ENCODE data around the gene TMEM269.

TMEM269 gene

GRCh38 chr1:42746436-42747105, 38.2 kb upstream of the TMEM269 start:
- ATAC-seq (ENCODE audit: low read depth) = no peak
- no peak overlapping the region for H3K27ac ChIP-seq (ENCODE audit: poor library complexity, severe bottlenecking)
- H3K36me3 ChIP-seq (ENCODE audit: low read depth) = peaks cover 7% of the 10 kb centered on the region
- TF ChIP-seq CTCF (IDR thresholded peaks at IDR 0.05; ENCODE audit: poor library complexity, severe bottlenecking) = no peak
- H3K4me1 ChIP-seq (ENCODE audit: insufficient read depth, poor library complexity, severe bottlenecking) = peaks cover 12% of the 10 kb centered on the region
- H3K9me3 ChIP-seq (ENCODE audit: severe bottlenecking) = no peaks in the 10 kb centered on the region
- H3K4me3 ChIP-seq (ENCODE audit: severe bottlenecking) = no peak overlapping the region
- DNase-seq (ENCODE audit: low spot score) = no peak
- no peaks in the 10 kb centered on the region for H3K27me3 ChIP-seq (ENCODE audit: insufficient read depth, poor library complexity, severe bottlenecking)

GRCh38 chr1:42747125-42747524, 37.7 kb upstream of the TMEM269 start:
- DNase-seq (ENCODE audit: low spot score) (no peak), ATAC-seq (ENCODE audit: low read depth) (no peak)
- no peak overlapping the region for H3K4me3 ChIP-seq (ENCODE audit: severe bottlenecking)
- peak; percentile 48 for TF ChIP-seq CTCF (IDR thresholded peaks at IDR 0.05; ENCODE audit: poor library complexity, severe bottlenecking)
- H3K27ac ChIP-seq (ENCODE audit: poor library complexity, severe bottlenecking) = no peak overlapping the region
- no peaks in the 10 kb centered on the region for H3K27me3 ChIP-seq (ENCODE audit: insufficient read depth, poor library complexity, severe bottlenecking)
- H3K4me1 ChIP-seq (ENCODE audit: insufficient read depth, poor library complexity, severe bottlenecking) = peaks cover 12% of the 10 kb centered on the region
- H3K36me3 ChIP-seq (ENCODE audit: low read depth) = peaks cover 13% of the 10 kb centered on the region
- no peaks in the 10 kb centered on the region for H3K9me3 ChIP-seq (ENCODE audit: severe bottlenecking)

DNA sequence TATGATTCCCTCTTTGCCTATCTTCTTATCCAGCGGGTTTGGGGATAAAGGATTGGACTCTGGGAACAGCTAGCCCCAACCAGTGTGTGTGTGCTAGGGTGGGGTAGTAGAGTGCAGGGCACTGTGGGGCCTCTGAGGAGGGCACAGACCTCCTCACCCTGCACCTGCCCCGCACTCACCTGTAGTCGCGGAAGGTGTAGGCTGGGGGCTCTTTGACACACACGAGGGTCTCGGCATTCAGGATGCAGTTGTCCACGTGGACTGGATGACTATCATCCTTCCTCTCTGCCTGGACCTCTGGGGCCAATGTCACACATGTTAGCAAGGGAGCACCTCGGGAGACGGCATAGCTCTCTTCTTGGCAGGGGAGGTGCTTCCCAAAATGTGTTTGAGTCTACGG, 36.8 kb upstream of the TMEM269 start:
- Histone ChIP-seq H3K4me1 (ENCODE audit: insufficient read depth, poor library complexity, severe bottlenecking) (peaks cover 6% of the 10 kb centered on the region), H3K27ac (ENCODE audit: poor library complexity, severe bottlenecking) (no peak overlapping the region), H3K27me3 (ENCODE audit: insufficient read depth, poor library complexity, severe bottlenecking) (no peaks in the 10 kb centered on the region), H3K4me3 (ENCODE audit: severe bottlenecking) (no peak overlapping the region), H3K9me3 (ENCODE audit: severe bottlenecking) (no peaks in the 10 kb centered on the region), H3K36me3 (ENCODE audit: low read depth) (peaks cover 22% of the 10 kb centered on the region)
- DNase-seq (ENCODE audit: low spot score) = no peak
- TF ChIP-seq CTCF (IDR thresholded peaks at IDR 0.05; ENCODE audit: poor library complexity, severe bottlenecking) = no peak
- ATAC-seq (ENCODE audit: low read depth) = no peak

DNA sequence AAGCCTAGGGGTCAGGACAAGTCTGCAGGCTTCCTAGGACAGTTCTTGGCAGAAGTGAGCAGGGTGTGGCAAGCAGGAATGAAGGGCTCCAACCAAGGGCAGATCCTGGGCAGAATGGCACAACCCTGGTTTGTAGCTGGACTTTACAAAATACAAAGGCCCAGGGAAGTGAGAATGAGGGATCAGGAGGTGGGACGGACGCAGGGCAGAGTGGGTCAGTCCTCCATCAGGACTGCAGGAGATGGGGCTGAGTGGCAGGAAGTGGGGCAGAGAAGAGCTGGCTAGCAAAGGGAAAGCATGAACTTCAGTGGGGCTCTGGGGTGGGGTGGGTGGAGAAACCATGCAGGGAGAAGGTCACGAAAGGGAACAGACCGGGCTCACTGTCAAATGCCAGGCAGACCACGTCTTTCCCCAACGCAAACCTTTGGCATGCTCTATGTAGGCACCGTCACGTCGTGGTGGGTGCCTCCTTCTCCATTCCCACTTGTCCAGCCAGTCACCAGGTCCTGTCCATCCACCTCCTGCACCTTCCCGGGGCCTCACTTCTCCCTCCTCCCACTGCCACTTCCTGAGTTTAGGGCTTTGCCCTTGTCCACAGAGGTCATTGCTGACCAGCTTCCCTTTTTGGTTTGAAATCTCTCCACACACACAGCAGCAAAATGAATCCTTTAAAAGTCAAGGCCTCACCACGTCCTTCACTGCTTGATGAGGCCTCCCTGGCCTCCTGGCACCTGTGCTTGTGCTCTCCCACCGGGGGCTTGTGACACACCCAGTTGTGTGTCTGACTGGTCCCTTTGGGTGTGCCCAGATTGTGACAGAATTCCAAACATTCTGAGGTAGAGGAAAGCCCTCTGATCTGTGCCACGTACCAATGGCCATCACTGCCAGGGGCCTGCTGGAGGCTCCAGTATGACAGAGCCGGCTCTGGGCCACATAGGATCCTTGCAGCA, 36.1 kb upstream of the TMEM269 start:
- no peak for TF ChIP-seq CTCF (IDR thresholded peaks at IDR 0.05; ENCODE audit: poor library complexity, severe bottlenecking)
- Histone ChIP-seq H3K27ac (ENCODE audit: poor library complexity, severe bottlenecking) (no peak overlapping the region), H3K27me3 (ENCODE audit: insufficient read depth, poor library complexity, severe bottlenecking) (no peaks in the 10 kb centered on the region), H3K9me3 (ENCODE audit: severe bottlenecking) (no peaks in the 10 kb centered on the region), H3K4me3 (ENCODE audit: severe bottlenecking) (no peak overlapping the region), H3K4me1 (ENCODE audit: insufficient read depth, poor library complexity, severe bottlenecking) (peaks cover under 1% of the 10 kb centered on the region), H3K36me3 (ENCODE audit: low read depth) (peaks cover 28% of the 10 kb centered on the region)
- ATAC-seq (ENCODE audit: low read depth) = no peak
- no peak for DNase-seq (ENCODE audit: low spot score)

Data from RWPE2 (cell line).